Measurements from ENCODE around the gene NXN.

Gene NXN

GRCh38 chr17:970364-970763 lies 9.2 kb downstream of the NXN start:
- TF ChIP-seq, protein P1, sequence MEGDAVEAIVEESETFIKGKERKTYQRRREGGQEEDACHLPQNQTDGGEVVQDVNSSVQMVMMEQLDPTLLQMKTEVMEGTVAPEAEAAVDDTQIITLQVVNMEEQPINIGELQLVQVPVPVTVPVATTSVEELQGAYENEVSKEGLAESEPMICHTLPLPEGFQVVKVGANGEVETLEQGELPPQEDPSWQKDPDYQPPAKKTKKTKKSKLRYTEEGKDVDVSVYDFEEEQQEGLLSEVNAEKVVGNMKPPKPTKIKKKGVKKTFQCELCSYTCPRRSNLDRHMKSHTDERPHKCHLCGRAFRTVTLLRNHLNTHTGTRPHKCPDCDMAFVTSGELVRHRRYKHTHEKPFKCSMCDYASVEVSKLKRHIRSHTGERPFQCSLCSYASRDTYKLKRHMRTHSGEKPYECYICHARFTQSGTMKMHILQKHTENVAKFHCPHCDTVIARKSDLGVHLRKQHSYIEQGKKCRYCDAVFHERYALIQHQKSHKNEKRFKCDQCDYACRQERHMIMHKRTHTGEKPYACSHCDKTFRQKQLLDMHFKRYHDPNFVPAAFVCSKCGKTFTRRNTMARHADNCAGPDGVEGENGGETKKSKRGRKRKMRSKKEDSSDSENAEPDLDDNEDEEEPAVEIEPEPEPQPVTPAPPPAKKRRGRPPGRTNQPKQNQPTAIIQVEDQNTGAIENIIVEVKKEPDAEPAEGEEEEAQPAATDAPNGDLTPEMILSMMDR (IDR thresholded peaks at IDR 0.05; ENCODE audit: control insufficient read depth, extremely low read depth, insufficient read depth), result no peak
- DNase-seq (ENCODE audit: low read depth), result no peak
- H3K4me3 ChIP-seq (ENCODE audit: low read depth, low read length), result no peak overlapping the region

DNA sequence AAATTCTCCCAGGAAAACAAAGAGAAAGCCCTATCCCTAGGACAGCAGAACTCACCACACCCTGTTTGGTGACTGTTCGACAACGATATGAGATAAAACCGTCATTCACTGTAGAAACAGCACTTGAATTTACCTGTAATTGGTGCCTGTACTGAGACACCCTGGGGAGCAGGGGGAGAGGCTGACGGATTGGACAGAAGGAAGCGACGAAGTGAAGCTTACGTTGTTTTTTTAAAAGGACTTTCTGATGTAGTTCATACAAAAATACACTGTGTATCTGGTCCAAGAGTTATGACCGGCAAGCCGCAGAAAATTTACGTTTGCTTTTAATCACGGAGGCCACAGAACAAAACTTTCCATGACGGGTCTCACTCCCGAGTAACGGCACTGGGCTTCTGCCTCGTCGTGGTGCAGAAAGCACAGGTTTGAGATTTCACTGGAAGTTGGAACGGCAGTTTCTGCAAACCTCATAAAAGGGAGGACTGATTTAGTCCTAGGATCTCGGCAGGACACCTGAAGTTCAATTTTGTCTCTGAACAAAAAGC lies 9.7 kb downstream of the NXN start:
- no peak for DNase-seq (ENCODE audit: low read depth)
- no peak overlapping the region for H3K4me3 ChIP-seq (ENCODE audit: low read depth, low read length)
- TF ChIP-seq, protein P1 (IDR thresholded peaks at IDR 0.05; ENCODE audit: control insufficient read depth, extremely low read depth, insufficient read depth), result no peak

GRCh38 chr17:968812-969730 lies 10.5 kb downstream of the NXN start:
- H3K4me3 ChIP-seq (ENCODE audit: low read depth, low read length), result no peak overlapping the region
- no peak for DNase-seq (ENCODE audit: low read depth)
- TF ChIP-seq, protein P1 (IDR thresholded peaks at IDR 0.05; ENCODE audit: control insufficient read depth, extremely low read depth, insufficient read depth), result no peak

DNA sequence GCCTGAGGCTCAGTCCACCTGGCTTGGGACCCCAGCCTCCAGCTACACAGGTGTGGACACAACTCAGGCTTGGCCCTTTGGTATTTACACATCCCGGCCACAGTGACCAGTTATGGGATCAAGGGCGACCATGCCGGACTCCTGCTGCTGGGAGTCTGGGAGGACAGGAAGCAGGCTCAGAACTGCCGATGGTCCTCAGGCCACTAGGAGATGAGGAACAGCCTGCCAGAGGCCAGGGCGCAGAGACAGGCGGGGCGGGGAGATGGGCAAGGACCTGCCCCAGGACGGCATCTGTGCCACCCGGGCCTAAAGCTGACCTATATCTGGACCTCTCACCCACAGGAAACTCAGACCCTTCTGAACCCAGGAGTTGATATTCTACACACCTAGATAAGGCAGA lies 12.5 kb downstream of the NXN start:
- no peak overlapping the region for H3K4me3 ChIP-seq (ENCODE audit: low read depth, low read length)
- TF ChIP-seq, protein P1 (IDR thresholded peaks at IDR 0.05; ENCODE audit: control insufficient read depth, extremely low read depth, insufficient read depth), result no peak
- DNase-seq (ENCODE audit: low read depth), result no peak

- DNase-seq (ENCODE audit: low read depth), result no peak
- no peak overlapping the region for H3K4me3 ChIP-seq (ENCODE audit: low read depth, low read length)
- TF ChIP-seq, protein P1 (IDR thresholded peaks at IDR 0.05; ENCODE audit: control insufficient read depth, extremely low read depth, insufficient read depth), result no peak
These were observed 14.1 kb downstream of the NXN start for GRCh38 chr17:965311-965989.

GRCh38 chr17:964876-965275 lies 14.7 kb downstream of the NXN start:
- H3K4me3 ChIP-seq (ENCODE audit: low read depth, low read length), result no peak overlapping the region
- no peak for DNase-seq (ENCODE audit: low read depth)
- TF ChIP-seq, protein P1 (IDR thresholded peaks at IDR 0.05; ENCODE audit: control insufficient read depth, extremely low read depth, insufficient read depth), result no peak

Data from LNCaP clone FGC (cell line).